ENCODE measurements around the gene ALX4.

DNA sequence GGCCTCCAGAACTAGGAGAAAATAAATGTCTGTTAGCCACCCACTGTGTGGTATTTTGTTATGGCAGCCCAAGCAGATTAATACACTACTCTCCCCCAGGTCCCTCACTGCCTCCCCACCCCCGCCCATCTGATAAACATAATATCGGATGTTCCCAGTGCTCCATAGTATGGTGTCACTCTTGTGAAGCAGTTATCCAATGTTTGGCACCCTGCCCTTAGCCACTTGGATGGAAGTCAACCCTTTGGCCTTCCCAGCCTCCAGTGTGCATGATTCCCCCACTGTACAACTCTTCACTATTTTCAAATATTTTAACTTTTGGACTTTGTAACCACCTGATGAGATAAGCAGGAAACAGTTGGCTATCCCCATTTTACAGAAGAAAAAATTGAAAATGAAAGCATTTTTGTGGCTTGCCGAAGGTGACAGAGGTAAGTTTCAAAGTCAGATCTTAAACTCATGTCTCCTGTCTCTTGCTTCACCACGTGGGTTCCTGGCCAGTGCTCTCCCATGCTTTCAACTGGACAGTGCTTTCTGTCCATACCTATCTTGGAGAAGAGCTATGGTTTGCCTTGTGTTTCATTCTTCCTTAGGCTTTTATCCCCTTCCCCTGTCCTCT is 53.2 kb downstream of the ALX4 start:
- no peak for TF ChIP-seq CTCF (IDR thresholded peaks at IDR 0.05)
- no peak for TF ChIP-seq FOXJ3 (CRISPR knock-in tag; IDR thresholded peaks at IDR 0.05)

Measured in SK-N-SH (cell line).